ENCODE measurements around the gene UPK3BL1.
"Not testable (repeated sequence)": the region's sequence is repeated elsewhere in the genome, so short reads cannot be mapped to it uniquely, and the experiment has no call there.

DNA sequence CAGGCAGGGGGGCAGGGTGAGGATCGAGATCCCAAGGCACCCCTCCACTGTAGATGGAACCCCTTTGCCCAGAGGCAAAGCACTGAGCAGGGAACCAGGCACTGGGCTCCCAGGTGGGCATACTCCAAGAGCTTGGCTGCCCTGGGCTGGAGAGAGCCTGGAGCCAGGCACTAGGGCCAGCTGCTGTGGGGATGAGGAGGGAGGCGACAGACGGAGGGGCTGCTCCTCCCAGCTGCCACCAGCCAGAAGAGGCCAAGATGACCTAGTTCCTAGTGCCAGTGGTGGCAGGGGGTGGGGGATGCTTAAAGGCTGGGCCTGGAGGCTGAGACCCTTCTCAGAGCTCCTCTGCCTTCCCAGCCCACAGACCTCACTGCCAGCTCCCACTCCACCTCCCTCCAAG lies 27.7 kb downstream of the UPK3BL1 start:
- TF ChIP-seq, protein P1, sequence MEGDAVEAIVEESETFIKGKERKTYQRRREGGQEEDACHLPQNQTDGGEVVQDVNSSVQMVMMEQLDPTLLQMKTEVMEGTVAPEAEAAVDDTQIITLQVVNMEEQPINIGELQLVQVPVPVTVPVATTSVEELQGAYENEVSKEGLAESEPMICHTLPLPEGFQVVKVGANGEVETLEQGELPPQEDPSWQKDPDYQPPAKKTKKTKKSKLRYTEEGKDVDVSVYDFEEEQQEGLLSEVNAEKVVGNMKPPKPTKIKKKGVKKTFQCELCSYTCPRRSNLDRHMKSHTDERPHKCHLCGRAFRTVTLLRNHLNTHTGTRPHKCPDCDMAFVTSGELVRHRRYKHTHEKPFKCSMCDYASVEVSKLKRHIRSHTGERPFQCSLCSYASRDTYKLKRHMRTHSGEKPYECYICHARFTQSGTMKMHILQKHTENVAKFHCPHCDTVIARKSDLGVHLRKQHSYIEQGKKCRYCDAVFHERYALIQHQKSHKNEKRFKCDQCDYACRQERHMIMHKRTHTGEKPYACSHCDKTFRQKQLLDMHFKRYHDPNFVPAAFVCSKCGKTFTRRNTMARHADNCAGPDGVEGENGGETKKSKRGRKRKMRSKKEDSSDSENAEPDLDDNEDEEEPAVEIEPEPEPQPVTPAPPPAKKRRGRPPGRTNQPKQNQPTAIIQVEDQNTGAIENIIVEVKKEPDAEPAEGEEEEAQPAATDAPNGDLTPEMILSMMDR (IDR thresholded peaks at IDR 0.05; ENCODE audit: poor library complexity): not testable (repeated sequence)
- TF ChIP-seq EZH2 (IDR thresholded peaks at IDR 0.05; ENCODE audit: borderline replicate concordance); EZH2phosphoT487 (IDR thresholded peaks at IDR 0.05; ENCODE audit: low read depth, severe bottlenecking, unreplicated experiment): not testable (repeated sequence)

Measured in hepatocyte (in vitro differentiated cells).